Stomach smooth muscle (tissue), 2 donors: Measurements from ENCODE around the gene LHFPL3.

ENCODE experiments used
- H3K27ac ChIP-seq: one replicate; pipeline ENCODE4 v1.7.0; 2013; ENCODE audit warnings: mild to moderate bottlenecking, low read length, inconsistent platforms
- H3K27me3 ChIP-seq, 2 donors: one replicate each; pipeline ENCODE4 v1.7.0; 2013; ENCODE audit warnings: low read length in 2 of 2; ENCODE audit not compliant: insufficient read depth in 2 of 2, control insufficient read depth in 1 of 2
- H3K36me3 ChIP-seq, 2 donors: one replicate each; pipeline ENCODE4 v1.7.0; 2013; ENCODE audit warnings: low read length in 2 of 2; ENCODE audit not compliant: control insufficient read depth in 2 of 2, insufficient read depth in 2 of 2
- H3K4me1 ChIP-seq: one replicate; pipeline ENCODE4 v1.7.0; 2013; ENCODE audit warnings: low read length; ENCODE audit not compliant: control insufficient read depth, insufficient read depth
- H3K4me3 ChIP-seq, 2 donors: one replicate each; pipeline ENCODE4 v1.7.0; 2013; ENCODE audit warnings: low read length in 2 of 2
- H3K9ac ChIP-seq, 2 donors: one replicate each; pipeline ENCODE4 v1.7.0; 2013; ENCODE audit warnings: low read length in 2 of 2, mild to moderate bottlenecking in 1 of 2
- H3K9me3 ChIP-seq, 2 donors: one replicate each; pipeline ENCODE4 v1.7.0; 2013; ENCODE audit warnings: low read length in 2 of 2; ENCODE audit not compliant: control insufficient read depth in 2 of 2
- donor health status: healthy.
- donor health status: Pancreatic carcinoma.

LHFPL3 gene

GRCh38 chr7:104940023-104940710 lies 611.8 kb downstream of the LHFPL3 start:
- Histone ChIP-seq H3K9me3 (no peaks in the 10 kb centered on the region), H3K4me1 (peaks cover 14% of the 10 kb centered on the region), H3K27me3 (no peaks in the 10 kb centered on the region), H3K9ac (no peak overlapping the region), H3K36me3 (no peaks in the 10 kb centered on the region), H3K27ac (no peak overlapping the region), H3K4me3 (no peak overlapping the region)

GRCh38 chr7:104943502-104944343 lies 615.3 kb downstream of the LHFPL3 start:
- H3K36me3 ChIP-seq: no peaks in the 10 kb centered on the region
- H3K9ac ChIP-seq: peak overlapping the region in 1 of 2 donors; percentile 13
- H3K9me3 ChIP-seq: no peaks in the 10 kb centered on the region
- H3K4me1 ChIP-seq: peaks cover 29% of the 10 kb centered on the region
- peak overlapping the region; percentile 90 for H3K27ac ChIP-seq
- no peak overlapping the region for H3K4me3 ChIP-seq
- H3K27me3 ChIP-seq: no peaks in the 10 kb centered on the region

GRCh38 chr7:104945599-104945956 lies 617.2 kb downstream of the LHFPL3 start:
- peak overlapping the region; percentile 14 to 83 for H3K9ac ChIP-seq
- peak overlapping the region in 1 of 2 donors; percentile 47 for H3K4me3 ChIP-seq
- peaks cover 29% of the 10 kb centered on the region for H3K4me1 ChIP-seq

GRCh38 chr7:104946338-104946737 lies 617.9 kb downstream of the LHFPL3 start:
- Histone ChIP-seq H3K27me3 (no peaks in the 10 kb centered on the region), H3K9ac (no peak overlapping the region), H3K9me3 (no peaks in the 10 kb centered on the region), H3K4me1 (peaks cover 29% of the 10 kb centered on the region), H3K27ac (peak overlapping the region; percentile 90), H3K36me3 (no peaks in the 10 kb centered on the region), H3K4me3 (no peak overlapping the region)

More at GRCh38 chr7:104945599-104945956, 617.2 kb downstream of the LHFPL3 start:
- Histone ChIP-seq H3K27me3 (no peaks in the 10 kb centered on the region), H3K27ac (peak overlapping the region; percentile 90), H3K36me3 (no peaks in the 10 kb centered on the region), H3K9me3 (no peaks in the 10 kb centered on the region)

- Histone ChIP-seq H3K9ac (no peak overlapping the region), H3K4me1 (peaks cover 16% of the 10 kb centered on the region), H3K9me3 (no peaks in the 10 kb centered on the region), H3K36me3 (no peaks in the 10 kb centered on the region), H3K4me3 (no peak overlapping the region), H3K27me3 (no peaks in the 10 kb centered on the region), H3K27ac (no peak overlapping the region)
These were observed 621.6 kb downstream of the LHFPL3 start for GRCh38 chr7:104950006-104950405.

- no peaks in the 10 kb centered on the region for H3K9me3 ChIP-seq
- H3K4me3 ChIP-seq: no peak overlapping the region
- H3K9ac ChIP-seq: no peak overlapping the region
- no peaks in the 10 kb centered on the region for H3K27me3 ChIP-seq
- no peaks in the 10 kb centered on the region for H3K36me3 ChIP-seq
- H3K4me1 ChIP-seq: peaks cover 9% of the 10 kb centered on the region
- H3K27ac ChIP-seq: no peak overlapping the region
These were observed 622.4 kb downstream of the LHFPL3 start for GRCh38 chr7:104950754-104951153.

- Histone ChIP-seq H3K36me3 (no peaks in the 10 kb centered on the region), H3K9ac (no peak overlapping the region), H3K4me1 (peaks cover under 1% of the 10 kb centered on the region), H3K9me3 (no peaks in the 10 kb centered on the region), H3K27ac (no peak overlapping the region), H3K4me3 (no peak overlapping the region), H3K27me3 (no peaks in the 10 kb centered on the region)
These were observed 623.1 kb downstream of the LHFPL3 start for GRCh38 chr7:104951546-104951945.

- Histone ChIP-seq H3K9me3 (no peaks in the 10 kb centered on the region), H3K27me3 (no peaks in the 10 kb centered on the region), H3K27ac (no peak overlapping the region), H3K4me3 (no peak overlapping the region), H3K9ac (no peak overlapping the region), H3K36me3 (no peaks in the 10 kb centered on the region), H3K4me1 (peaks cover 16% of the 10 kb centered on the region)
These were observed 626.9 kb downstream of the LHFPL3 start for GRCh38 chr7:104955276-104955675.
